CD4-positive, alpha-beta T cell treated with Interleukin-17A for 1 hour (primary cell): ENCODE measurements around the gene GSK3A.
A peak's percentile ranks its signal among the peaks of the same experiment; 100 is the strongest.

Source experiments
- DNase-seq: peaks from one replicate; pipeline ENCODE4 v3.0.0-alpha.2; 2020

The GSK3A gene

GRCh38 chr19:42280815-42281145 is 38.4 kb upstream of the GSK3A start:
- no peak for DNase-seq

GRCh38 chr19:42279902-42280814 is 37.8 kb upstream of the GSK3A start:
- peak; percentile 92 for DNase-seq

GRCh38 chr19:42279155-42279901 is 36.9 kb upstream of the GSK3A start:
- no peak for DNase-seq

GRCh38 chr19:42278452-42279154 is 36.2 kb upstream of the GSK3A start:
- no peak for DNase-seq

- no peak for DNase-seq
Measured at GRCh38 chr19:42277821-42278451, 35.5 kb upstream of the GSK3A start.

GRCh38 chr19:42276821-42277220 is 34.4 kb upstream of the GSK3A start:
- no peak for DNase-seq

- DNase-seq, result no peak
Measured at GRCh38 chr19:42276284-42276683, 33.9 kb upstream of the GSK3A start.

GRCh38 chr19:42275517-42275916 is 33.1 kb upstream of the GSK3A start:
- DNase-seq, result no peak

GRCh38 chr19:42275103-42275502 is 32.7 kb upstream of the GSK3A start:
- no peak for DNase-seq

- DNase-seq, result no peak
Measured at GRCh38 chr19:42274065-42274682, 31.8 kb upstream of the GSK3A start.

GRCh38 chr19:42273407-42274064 is 31.1 kb upstream of the GSK3A start:
- no peak for DNase-seq

- DNase-seq, result no peak
Measured at GRCh38 chr19:42272989-42273406, 30.6 kb upstream of the GSK3A start.

- no peak for DNase-seq
Measured at GRCh38 chr19:42272535-42272897, 30.1 kb upstream of the GSK3A start.

GRCh38 chr19:42271861-42272534 is 29.6 kb upstream of the GSK3A start:
- no peak for DNase-seq

GRCh38 chr19:42271045-42271419 is 28.6 kb upstream of the GSK3A start:
- DNase-seq, result no peak

GRCh38 chr19:42270346-42271044 is 28.1 kb upstream of the GSK3A start:
- peak; percentile 88 for DNase-seq

- peak; percentile 66 for DNase-seq
Measured at GRCh38 chr19:42269478-42270345, 27.3 kb upstream of the GSK3A start.

GRCh38 chr19:42268704-42269477 is 26.5 kb upstream of the GSK3A start, which contains the start of gene CIC:
CIC (plus strand) TSS chr19:42269252; CDS start chr19:42271784, 2,532 bp downstream.
- DNase-seq, result peak; percentile 100
